Left lung (tissue), 10 donors: ENCODE results near the gene SLC4A5. TPM values are rescaled to one million over a fixed set of nuclear protein-coding genes. Genes with fewer than 3 reads are reported as not detected.

ENCODE experiments used
- ATAC-seq: fragments of 200-7000 bp; cut with Tn5 transposase; one replicate; pipeline ENCODE4 v1.9.1; 2020; ENCODE audit warnings: moderate library complexity
- DNase-seq, 4 donors: peaks; one replicate each; pipeline ENCODE4 v3.0.0-alpha.2; 2013 to 2020
- H3K27ac ChIP-seq, 2 donors: fragments of 200-600 bp; sonication (generic) in 1 of 2; one replicate each; pipeline versions ENCODE4 v1.5.0 to v1.8.0; 2020 to 2021
- H3K27me3 ChIP-seq, 2 donors: fragments of 200-600 bp; sonication (generic) in 1 of 2; one replicate each; pipeline versions ENCODE4 v1.5.0 to v1.8.0; 2020 to 2021
- H3K36me3 ChIP-seq, 2 donors: fragments of 200-600 bp; sonication (generic) in 1 of 2; one replicate each; pipeline versions ENCODE4 v1.5.0 to v1.8.0; 2020 to 2021
- H3K4me1 ChIP-seq, 2 donors: fragments of 200-600 bp; one replicate each; pipeline ENCODE4 v1.8.0; 2021
- H3K4me3 ChIP-seq, 2 donors: fragments of 200-600 bp; sonication (generic) in 1 of 2; one replicate each; pipeline versions ENCODE4 v1.5.0 to v1.8.0; 2020 to 2021; ENCODE audit warnings: mild to moderate bottlenecking in 1 of 2
- H3K9me3 ChIP-seq, 2 donors: fragments of 200-600 bp; sonication (generic) in 1 of 2; one replicate each; pipeline versions ENCODE4 v1.5.0 to v1.8.0; 2020 to 2021
- CTCF ChIP-seq, 2 donors: fragments of 200-600 bp; sonication (generic) in 1 of 2; IDR thresholded peaks; one replicate each; pipeline versions ENCODE4 v1.5.0 to v1.8.0; 2021; ENCODE audit warnings: antibody characterized with exemption in 2 of 2
- intact Hi-C, 2 donors: fragments of 100-400 bp; cut with DNase I; formaldehyde crosslinking; loops; one replicate each; pipeline versions ENCODE4 v1.11.2 to v1.14.2; 2022
- polyA plus RNA-seq, 6 donors: library from polyadenylated mRNA; unstranded; fragments of 120-200 nt; gene quantifications; one replicate each; pipeline ENCODE4 v1.2.1, GENCODE V29; 2013; ENCODE audit not compliant: insufficient read length in 6 of 6
- total RNA-seq, 2 donors: library from RNA; stranded (reverse); fragmentation: NEBNext Ultra II Directional; extraction: Animal tissue kit (Norgen Biotek cat#: 25700); gene quantifications; one replicate each; pipeline ENCODE4 v1.2.1, GENCODE V29; 2021
- donor health status: DM: no; HTN: yes; CAD: no.
- donor health status: DM: no; HTN: no; CAD: no.

Gene SLC4A5
- total and polyA plus RNA-seq, 8 donors = 2.0 to 13.8 (median 8.0) TPM

GRCh38 chr2:74302865-74303264 is 40.4 kb downstream of the SLC4A5 start:
- Histone ChIP-seq H3K4me1 (no peaks in the 10 kb centered on the region), H3K27me3 (no peaks in the 10 kb centered on the region), H3K9me3 (peaks cover 0 to 2% of the 10 kb centered on the region in 2 donors), H3K4me3 (no peak overlapping the region), H3K36me3 (no peaks in the 10 kb centered on the region), H3K27ac (no peak overlapping the region)
- intact Hi-C loops = no loop called here
- ATAC-seq (no peak), DNase-seq (no peak)
- TF ChIP-seq CTCF (IDR thresholded peaks at IDR 0.05) = no peak

GRCh38 chr2:74301262-74301661 is 42.0 kb downstream of the SLC4A5 start:
- Histone ChIP-seq H3K36me3 (no peaks in the 10 kb centered on the region), H3K27ac (no peak overlapping the region), H3K27me3 (no peaks in the 10 kb centered on the region), H3K9me3 (peaks cover 0 to 2% of the 10 kb centered on the region in 2 donors), H3K4me3 (no peak overlapping the region), H3K4me1 (no peaks in the 10 kb centered on the region)
- no peak for ATAC-seq
- TF ChIP-seq CTCF (IDR thresholded peaks at IDR 0.05) = no peak
- intact Hi-C loops = no loop called here
- DNase-seq = no peak

DNA sequence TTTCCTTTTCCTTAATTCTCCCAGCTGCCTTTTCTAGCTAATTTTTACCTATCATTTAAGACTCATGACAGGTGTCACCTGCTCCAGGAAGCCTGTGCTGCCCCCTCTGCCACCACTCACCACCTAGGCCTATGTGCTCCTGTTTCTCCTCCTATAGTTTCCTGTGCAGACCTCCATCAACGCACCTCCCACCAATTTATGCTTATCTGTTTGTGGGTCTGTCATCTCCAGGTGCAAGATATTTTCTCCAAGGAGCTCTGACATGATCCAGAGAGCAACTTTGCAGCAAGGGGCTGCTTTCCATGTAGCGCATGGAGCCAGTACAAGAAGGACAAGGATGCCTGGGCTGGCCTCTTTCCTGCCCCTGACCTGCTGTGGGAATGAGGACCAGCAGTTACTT is 42.7 kb downstream of the SLC4A5 start:
- intact Hi-C loops = no loop called here
- H3K27me3 ChIP-seq = no peaks in the 10 kb centered on the region
- no peak for TF ChIP-seq CTCF (IDR thresholded peaks at IDR 0.05)
- H3K27ac ChIP-seq = no peak overlapping the region
- H3K4me3 ChIP-seq = no peak overlapping the region
- DNase-seq (no peak), ATAC-seq (no peak)
- H3K36me3 ChIP-seq = no peaks in the 10 kb centered on the region
- peaks cover 0 to 2% of the 10 kb centered on the region in 2 donors for H3K9me3 ChIP-seq
- no peaks in the 10 kb centered on the region for H3K4me1 ChIP-seq

GRCh38 chr2:74297950-74298349 is 45.3 kb downstream of the SLC4A5 start:
- no peak overlapping the region for H3K27ac ChIP-seq
- no peak for TF ChIP-seq CTCF (IDR thresholded peaks at IDR 0.05)
- no peak for ATAC-seq

GRCh38 chr2:74297391-74297790 is 45.8 kb downstream of the SLC4A5 start:
- Histone ChIP-seq H3K4me1 (no peaks in the 10 kb centered on the region), H3K27me3 (no peaks in the 10 kb centered on the region), H3K9me3 (peaks cover 0 to 2% of the 10 kb centered on the region in 2 donors), H3K36me3 (no peaks in the 10 kb centered on the region), H3K27ac (no peak overlapping the region), H3K4me3 (no peak overlapping the region)
- no peak for DNase-seq
- intact Hi-C loops = no loop called here
- no peak for TF ChIP-seq CTCF (IDR thresholded peaks at IDR 0.05)
- ATAC-seq = peak; percentile 2

More at GRCh38 chr2:74297950-74298349, 45.3 kb downstream of the SLC4A5 start:
- H3K9me3 ChIP-seq = peaks cover 0 to 2% of the 10 kb centered on the region in 2 donors
- no peak overlapping the region for H3K4me3 ChIP-seq
- intact Hi-C loops = no loop called here
- no peak for DNase-seq
- no peaks in the 10 kb centered on the region for H3K4me1 ChIP-seq
- H3K36me3 ChIP-seq = no peaks in the 10 kb centered on the region
- no peaks in the 10 kb centered on the region for H3K27me3 ChIP-seq
